Endometrial microvascular endothelial cells (primary cell): Measurements from ENCODE around the gene SIAH3. TPM values are rescaled to one million over a fixed set of nuclear protein-coding genes. Genes with fewer than 3 reads are reported as not detected.

Experiments used
- in situ Hi-C: cut with HindIII; loops from 2 replicates; pipeline ENCODE4 v1.10.0; 2017; ENCODE audit warnings: low sequenced_read_pairs, low pct_unique_long_range_greater_than_20kb; ENCODE audit errors: inconsistent ontology term
- total RNA-seq: library from RNA; depleted of rRNA; stranded (reverse); fragments of >200 nt; gene quantifications from one replicate; pipeline ENCODE4 v1.2.3, GENCODE V29; 2015; ENCODE audit errors: inconsistent ontology term

The SIAH3 gene
- total RNA-seq, 1 donor from 2014 or later: not detected

DNA sequence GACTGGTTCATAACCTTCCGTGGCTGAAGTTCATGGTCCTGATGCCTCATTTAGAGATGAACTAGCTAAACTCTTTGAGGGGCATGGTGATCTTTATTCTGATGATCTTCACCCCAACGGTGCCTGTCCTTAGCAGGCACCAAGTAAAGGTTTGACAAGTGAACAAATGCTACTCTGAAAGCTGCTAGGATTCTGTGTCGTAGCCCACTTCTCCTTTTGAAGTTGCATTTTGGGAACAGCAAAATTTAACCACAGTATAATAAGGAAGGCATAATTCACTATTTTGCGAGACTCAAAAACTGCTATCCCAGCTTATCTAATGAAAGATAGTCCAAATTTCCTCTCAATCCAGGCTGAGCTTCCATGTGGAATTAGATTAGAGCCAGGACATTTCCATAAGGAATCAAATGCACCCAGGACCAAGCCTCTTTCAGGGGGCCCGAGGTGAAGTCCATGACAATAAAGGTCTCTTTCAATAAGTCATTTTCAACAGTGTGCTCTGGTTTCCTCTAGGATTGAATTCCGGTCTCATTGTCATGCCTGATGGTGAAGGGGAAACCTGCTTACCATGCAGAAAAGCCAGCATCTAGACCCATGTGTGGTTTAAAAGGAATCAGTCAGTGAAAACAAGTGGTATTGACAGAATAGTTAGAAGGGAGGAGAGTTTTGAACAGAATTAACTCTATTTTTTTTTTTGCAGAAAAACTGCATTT lies 23.1 kb downstream of the SIAH3 start:
- in situ Hi-C loops: no loop called here

GRCh38 chr13:45827318-45827717 lies 24.2 kb downstream of the SIAH3 start:
- in situ Hi-C loops: no loop called here

DNA sequence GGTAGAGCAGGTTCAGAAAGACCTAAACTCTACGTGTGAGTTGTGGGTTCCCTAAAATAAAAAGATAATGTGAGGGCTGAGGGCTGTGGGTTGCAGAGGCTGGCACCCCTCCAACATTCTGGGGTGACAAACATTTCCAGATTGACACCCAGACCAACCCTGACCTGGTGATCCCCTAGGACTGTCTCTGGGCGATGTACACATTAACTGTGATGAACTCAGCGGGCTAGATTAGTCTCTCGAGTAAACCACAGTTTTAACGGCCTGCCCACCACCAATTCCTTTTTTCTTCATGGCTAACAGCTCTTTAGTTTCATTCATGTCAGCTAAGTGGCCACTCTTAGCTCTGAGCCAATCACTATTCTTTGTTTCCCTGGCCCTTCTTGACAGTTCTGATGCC lies 24.8 kb downstream of the SIAH3 start:
- in situ Hi-C loops: no loop called here

- in situ Hi-C loops: no loop called here
Observed at GRCh38 chr13:45825387-45825650, 26.2 kb downstream of the SIAH3 start.

DNA sequence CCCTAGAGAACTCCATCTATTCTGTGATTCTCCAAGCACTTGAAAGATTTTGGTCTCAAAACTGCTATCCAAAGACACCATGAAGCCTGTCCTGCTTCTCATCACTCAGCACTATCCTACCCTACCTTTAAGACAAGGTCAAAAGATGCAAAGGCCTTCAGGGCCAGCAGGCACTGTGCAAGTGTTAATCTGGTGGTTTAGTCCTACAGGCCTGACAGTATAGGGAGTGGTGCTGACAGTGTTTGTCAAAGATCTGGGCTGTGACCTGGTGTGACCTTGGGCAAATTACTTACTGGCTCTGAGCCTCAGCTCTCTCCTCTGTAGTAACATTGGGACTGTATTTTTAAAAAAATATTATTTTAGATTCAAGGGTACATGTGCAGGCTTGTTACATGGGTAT lies 28.0 kb downstream of the SIAH3 start:
- in situ Hi-C loops: no loop called here

DNA sequence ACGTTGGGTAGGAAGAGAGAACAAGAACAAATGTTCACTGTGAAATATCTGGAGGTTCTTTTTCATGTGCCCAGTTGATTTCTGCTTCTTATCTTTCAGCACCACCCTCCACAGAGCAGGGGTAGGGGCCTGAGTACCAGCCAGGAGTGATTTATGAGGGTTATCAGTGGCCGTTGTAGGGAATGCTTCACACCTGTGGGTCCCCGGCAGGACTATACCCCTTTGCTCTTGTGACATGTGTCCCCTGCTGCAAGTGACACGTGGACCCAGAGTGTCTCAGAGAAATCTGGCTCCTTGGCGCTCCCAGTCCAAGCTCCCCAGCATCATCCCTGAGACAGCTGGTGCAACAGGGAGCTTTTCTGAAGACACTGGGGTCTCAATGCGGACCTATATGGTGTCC lies 29.7 kb downstream of the SIAH3 start:
- in situ Hi-C loops: no loop called here

DNA sequence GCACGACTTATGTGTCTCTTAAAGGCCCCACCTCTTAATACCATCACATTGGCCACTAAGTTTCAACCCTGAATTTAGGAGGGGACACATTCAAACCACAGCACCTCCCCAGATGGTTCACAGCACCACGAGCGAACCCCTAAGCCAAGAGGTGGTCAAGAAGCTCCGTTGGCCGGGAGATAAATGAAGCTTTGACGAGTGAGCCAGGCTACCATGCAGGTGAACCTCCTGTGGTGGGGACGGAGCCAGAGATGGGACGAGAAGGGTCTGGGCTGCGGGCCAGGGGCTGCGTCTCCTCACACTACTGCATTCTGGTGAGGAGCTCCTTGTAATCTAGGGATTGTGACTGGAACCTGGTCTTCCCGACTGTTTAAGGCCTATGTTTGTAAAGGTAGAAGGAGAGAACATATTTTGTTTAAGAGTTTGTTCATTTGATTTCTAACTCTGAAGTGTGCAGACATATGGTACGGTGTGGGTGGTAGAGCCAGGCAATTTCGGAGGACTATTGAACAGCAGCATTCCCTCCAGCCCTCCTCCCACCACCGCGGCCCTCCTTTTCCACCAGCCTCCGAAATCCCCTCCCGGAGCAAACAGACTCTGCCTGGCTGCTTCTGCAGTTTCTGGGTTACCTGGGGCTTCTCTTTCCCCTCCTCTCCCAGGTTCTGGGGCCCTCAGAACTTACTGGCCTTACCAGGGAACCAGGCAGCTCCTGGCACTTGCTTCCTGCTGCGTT lies 31.3 kb downstream of the SIAH3 start:
- in situ Hi-C loops: no loop called here

DNA sequence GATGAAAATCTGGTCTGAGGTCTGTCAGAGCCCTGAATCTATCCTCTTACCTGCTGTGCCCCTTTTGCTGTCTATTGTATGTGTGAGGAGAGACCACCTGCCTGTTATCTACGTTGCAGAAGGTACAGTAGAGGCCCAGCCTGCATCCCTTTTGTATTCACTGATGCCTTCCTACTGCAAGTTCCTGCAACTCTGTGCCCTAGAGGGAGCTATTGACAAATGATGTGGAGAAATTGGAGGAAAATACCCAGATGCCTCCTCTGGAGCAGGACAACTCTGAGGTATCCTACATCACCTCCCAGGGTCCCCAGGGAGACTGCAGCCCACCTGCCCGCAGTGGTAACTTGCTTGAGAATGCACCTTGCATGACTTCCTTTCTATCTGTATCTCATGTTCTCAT lies 33.7 kb downstream of the SIAH3 start:
- in situ Hi-C loops: no loop called here

DNA sequence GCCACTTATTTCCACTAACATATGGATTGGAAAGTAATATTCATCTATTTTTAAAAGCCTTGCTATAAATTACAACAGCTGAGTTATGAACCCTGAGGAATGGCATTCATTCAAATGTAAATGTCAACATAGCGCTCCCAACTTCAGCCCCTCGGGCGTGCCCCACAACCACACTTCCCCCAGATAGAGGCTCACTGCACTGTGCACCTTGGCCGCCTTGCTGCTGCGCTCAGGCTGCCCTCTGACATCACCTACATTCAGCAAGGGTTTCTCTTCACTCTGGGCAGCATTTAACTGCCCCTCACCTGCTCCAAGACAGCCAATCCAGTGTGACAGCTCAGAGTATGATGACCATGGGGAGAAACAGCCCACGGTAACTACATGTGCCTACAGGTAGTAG lies 35.1 kb downstream of the SIAH3 start:
- in situ Hi-C loops: no loop called here

DNA sequence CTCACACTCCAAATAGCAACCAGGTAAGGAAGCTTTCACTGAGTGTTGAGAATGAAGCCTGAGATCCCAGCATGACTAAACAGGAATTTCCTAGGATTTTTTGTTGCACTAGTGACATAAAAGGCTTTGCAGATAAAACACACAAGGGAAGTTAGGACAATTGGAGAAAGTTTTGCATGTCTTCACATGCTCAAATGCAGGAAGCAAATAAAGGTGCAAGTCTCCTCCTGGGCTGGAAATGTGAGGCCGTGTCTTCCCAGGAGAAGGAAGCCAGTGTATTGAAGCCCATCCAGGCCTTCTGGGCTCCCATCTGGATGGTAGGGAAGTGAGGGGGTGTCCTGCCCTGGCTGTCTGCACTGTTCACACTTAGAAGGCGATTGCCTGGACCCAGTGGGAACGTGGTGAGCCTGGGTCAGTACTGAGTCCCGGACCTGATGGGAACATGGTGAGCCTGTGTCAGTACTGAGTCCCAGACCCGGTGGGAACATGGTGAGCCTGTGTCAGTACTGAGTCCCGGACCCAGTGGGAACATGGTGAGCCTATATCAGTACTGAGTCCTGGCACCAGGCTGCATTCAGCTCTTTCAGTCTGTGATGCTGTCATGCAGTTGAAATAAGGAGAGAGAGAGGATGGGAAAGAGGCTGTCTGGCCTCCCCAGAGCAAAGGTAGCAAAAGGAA lies 38.7 kb downstream of the SIAH3 start:
- in situ Hi-C loops: no loop called here

GRCh38 chr13:45811891-45812694 lies 39.5 kb downstream of the SIAH3 start:
- in situ Hi-C loops: no loop called here

DNA sequence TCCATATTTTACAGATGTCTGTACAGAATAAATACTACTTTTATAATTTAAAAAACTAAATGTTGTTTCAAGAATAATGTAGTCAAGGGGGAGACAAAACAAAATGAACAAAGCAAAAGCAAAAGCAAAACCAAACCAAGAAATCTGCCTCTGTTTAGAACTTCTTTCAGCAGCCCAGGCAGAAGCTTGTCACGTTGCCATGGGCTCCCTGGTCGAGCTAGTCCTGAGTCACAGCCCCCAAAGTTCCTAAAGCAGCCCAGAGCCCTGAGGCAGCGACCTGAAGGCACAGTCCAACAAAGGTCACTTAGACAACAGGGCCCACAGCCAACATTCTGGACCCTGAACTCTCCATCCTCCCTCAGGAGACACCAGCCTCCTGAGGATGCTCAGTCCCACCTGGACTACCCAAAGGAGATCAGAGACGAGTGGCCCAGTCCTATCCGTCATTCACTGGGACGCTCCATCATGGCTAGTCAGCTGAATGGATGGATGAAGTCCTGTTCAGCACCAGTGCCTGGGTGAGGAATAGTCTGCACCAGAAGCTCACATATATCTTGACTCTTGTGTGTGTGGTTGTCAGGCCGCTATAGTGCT lies 41.7 kb downstream of the SIAH3 start:
- in situ Hi-C loops: no loop called here

- in situ Hi-C loops: no loop called here
Observed at GRCh38 chr13:45808925-45809324, 42.6 kb downstream of the SIAH3 start.

DNA sequence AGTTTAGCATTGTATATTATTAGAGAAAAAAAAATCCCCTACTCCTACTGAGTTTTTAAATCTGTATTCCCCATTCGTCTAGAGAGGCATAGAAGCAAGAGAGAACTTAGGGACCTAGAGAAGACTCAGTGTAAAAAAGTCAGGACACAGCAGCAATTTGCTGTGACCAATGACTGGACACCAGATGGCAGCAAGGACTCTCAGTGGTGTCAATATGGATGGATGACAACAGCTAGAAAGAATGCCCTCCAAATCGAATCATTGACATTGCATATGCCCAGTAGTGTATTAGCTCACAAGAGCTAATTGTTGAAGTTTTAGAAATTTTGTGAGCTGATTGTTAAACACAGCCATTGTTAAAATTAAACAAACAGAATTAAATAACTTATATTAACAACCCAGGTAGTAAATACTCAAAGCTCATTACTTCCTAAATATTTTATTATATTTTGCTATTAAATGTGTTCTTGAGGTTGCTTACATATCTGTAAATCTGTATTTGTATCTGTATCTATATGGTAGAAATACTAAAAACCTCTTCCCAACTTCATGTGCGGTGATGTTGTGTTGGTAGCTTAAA lies 43.9 kb downstream of the SIAH3 start:
- in situ Hi-C loops: no loop called here

DNA sequence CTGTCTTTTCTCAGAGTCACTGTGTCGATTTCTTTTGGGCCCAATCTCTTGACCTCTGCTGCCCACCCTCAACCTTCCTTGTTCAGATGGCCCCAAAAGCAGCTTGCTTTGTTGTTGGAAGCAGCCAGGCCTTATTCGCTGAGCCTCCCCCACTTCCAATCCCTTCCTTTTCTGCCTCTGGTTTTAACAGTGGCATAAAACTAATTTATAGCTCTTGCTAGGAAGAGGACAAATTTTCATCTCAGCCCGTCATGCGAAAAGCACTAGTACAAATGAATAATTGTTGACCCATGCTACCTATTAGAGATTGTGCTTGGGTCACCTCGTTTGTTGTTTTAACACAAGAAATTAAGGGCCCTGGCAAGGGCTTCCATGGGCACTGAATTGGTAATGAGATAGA lies 51.1 kb downstream of the SIAH3 start:
- in situ Hi-C loops: no loop called here

DNA sequence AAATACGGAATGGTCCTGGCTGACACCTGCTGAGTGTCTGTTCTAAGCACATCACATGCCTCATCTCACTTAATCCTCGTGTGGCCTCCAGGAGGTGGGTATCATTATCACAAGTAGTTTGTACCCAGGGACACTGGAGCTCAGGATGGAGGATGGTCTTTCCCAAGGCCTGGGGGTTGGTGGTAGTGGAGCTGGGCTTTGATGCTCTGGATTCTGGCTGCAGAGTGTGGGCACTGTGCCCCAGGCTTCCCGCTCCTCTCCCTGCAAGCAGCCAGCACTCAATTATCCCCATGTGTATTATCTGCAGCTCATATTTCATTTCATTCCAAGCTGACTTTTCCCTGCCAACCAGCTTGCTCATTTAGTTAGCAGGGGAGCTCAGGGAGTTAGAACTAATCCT lies 52.1 kb downstream of the SIAH3 start:
- in situ Hi-C loops: no loop called here

DNA sequence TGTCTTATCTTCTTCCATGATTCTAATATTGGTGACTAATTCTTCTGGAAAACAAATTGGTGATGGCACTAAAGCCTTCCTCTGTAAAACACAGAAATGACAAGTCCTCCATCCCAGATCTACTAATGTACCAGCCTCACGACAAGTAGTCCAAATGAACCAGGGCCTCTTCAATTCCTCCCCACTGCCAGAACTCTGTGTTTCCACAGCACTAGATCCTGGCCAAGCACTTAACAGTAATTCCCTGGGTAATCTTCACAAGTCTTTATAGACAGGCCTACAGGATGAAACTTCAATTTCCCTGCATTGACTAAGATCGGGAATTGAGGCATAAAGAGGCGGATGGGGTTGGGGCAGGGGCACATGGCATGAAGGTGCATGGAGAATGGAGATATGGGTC lies 52.7 kb downstream of the SIAH3 start:
- in situ Hi-C loops: no loop called here

DNA sequence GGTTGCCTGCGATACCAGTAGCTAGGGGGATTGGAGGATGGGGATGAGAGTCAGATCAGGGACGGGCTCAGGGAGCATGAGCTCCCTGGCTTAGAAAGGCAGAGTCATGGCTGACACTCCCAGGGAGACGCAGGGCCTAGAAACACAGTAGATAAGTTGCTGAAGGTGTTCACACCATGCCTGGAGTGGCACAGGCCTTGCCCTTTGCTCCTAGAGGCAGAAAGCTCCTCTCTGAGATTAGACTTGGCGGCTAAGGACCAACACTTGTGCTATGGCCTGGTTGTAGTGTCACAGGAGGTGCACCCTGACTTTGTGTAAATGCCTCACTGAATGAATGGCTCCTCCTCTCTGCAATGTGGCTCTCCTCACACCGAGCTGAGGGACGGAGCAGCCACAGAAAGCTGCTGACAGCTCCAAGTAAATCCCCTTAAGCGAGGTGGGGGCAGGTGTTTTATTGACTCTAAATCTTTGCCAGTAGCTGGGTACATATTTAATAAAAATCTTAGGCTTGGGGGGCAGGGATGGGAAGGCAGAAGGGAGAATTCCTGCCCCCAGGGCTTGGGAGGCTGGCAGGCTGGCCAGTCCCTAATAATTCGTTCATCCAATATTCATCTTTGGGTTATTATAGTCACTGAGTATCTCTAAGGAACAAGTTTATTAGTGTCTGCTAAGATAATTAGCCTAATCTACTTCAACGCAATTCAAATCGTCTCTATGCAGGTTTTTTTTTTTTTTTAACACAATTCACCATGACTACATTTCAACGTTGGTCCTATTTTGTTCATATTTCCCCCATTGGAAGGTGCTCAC lies 54.9 kb downstream of the SIAH3 start:
- in situ Hi-C loops: no loop called here
